ENCODE data around the gene ZNF613. TPM values are rescaled to one million over a fixed set of nuclear protein-coding genes. Genes with fewer than 3 reads are reported as not detected.
"Not testable (repeated sequence)": the region's sequence is repeated elsewhere in the genome, so short reads cannot be mapped to it uniquely, and the experiment has no call there.

The ZNF613 gene
- total RNA-seq, 1 donor from 2014 or later: 5.2 TPM

DNA sequence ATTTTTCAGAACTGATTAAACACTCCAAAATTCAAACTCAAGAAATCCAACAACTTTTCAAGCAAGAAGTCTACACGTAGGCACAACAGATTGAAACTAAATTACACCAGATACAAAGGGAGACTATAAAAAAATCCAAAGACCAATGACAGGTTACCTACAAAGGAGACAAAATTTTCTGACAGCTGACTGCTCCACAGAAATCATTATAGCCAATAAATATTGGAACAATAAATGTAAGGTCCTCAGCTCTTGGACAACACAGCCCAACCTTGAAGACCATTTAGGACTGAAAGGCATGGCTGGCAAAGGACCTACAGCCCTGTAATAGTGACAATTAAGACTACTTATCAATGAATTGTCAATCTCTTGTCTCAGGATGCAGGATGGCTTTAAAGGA lies 43.4 kb downstream of the ZNF613 start:
- Histone ChIP-seq H3K27ac (ENCODE audit: low read depth, low read length) (no peak overlapping the region), H3K9me3 (ENCODE audit: control insufficient read depth in 3 of 3, low read length in 3 of 3) (peaks cover 38 to 66% (median 39%) of the 10 kb centered on the region in 3 donors)

DNA sequence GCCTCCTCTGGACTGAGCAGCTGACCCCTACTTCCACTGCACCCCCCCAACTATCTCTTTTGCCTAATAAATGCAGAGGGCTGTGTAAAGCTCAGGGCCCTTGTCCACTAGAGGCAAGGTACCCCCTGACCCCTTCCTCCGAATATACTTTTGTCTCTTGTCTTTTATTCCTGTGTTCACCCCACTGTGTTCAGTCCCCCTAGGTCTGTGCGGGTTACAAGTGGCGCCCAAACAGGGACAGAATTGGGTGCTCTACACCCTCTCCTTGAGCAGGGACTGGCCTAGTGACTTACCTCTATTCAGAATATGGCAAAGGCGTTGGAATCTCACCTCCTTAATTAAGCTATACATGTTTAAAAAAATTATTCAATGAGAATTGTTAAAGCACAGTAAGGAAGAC lies 44.4 kb downstream of the ZNF613 start:
- peaks cover 70 to 78% (median 71%) of the 10 kb centered on the region in 3 donors for H3K36me3 ChIP-seq (ENCODE audit: control insufficient read depth in 3 of 3, insufficient read depth in 3 of 3, low read length in 3 of 3)

More for the DNA sequence above, 43.4 kb downstream of the ZNF613 start:
- no peaks in the 10 kb centered on the region for H3K4me1 ChIP-seq (ENCODE audit: control insufficient read depth in 3 of 3, insufficient read depth in 3 of 3, low read length in 3 of 3)
- H3K9ac ChIP-seq (ENCODE audit: low read depth in 1 of 3, low read length in 3 of 3): no peak overlapping the region
- peak overlapping the region in 1 of 3 donors; percentile 57 for H3K4me3 ChIP-seq (ENCODE audit: low read length in 3 of 3)
- H3K36me3 ChIP-seq (ENCODE audit: control insufficient read depth in 3 of 3, insufficient read depth in 3 of 3, low read length in 3 of 3): peaks cover 78 to 85% (median 80%) of the 10 kb centered on the region in 3 donors
- no peaks in the 10 kb centered on the region for H3K27me3 ChIP-seq (ENCODE audit: control insufficient read depth in 3 of 3, insufficient read depth in 3 of 3, low read length in 3 of 3)

DNA sequence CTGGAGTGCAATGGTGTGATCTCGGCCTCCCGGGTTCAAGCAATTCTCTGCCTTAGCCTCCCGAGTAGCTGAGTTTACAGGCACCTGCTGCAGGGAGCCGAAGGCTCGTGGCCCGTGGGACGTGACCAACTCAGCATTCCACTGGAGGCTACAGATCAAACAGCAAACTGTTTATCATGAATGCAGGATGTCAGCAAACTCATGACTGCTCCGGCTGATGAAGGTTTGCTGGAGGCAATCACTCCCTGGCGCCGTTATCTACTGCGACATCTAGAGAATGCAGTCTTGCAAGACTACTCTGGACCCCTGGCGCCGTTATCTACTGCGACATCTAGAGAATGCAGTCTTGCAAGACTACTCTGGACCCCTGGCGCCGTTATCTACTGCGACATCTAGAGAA lies 48.5 kb downstream of the ZNF613 start:
- H3K4me3 ChIP-seq (ENCODE audit: low read length in 3 of 3); H3K27me3 ChIP-seq (ENCODE audit: control insufficient read depth in 3 of 3, insufficient read depth in 3 of 3, low read length in 3 of 3); H3K9ac ChIP-seq (ENCODE audit: low read depth in 1 of 3, low read length in 3 of 3); H3K27ac ChIP-seq (ENCODE audit: low read depth, low read length); H3K4me1 ChIP-seq (ENCODE audit: control insufficient read depth in 3 of 3, insufficient read depth in 3 of 3, low read length in 3 of 3): not testable (repeated sequence)
- Histone ChIP-seq H3K36me3 (ENCODE audit: control insufficient read depth in 3 of 3, insufficient read depth in 3 of 3, low read length in 3 of 3) (peaks cover 45 to 53% (median 52%) of the 10 kb centered on the region in 3 donors), H3K9me3 (ENCODE audit: control insufficient read depth in 3 of 3, low read length in 3 of 3) (peaks cover 30 to 62% (median 40%) of the 10 kb centered on the region in 3 donors)

More for the DNA sequence above, 44.4 kb downstream of the ZNF613 start:
- Histone ChIP-seq H3K9ac (ENCODE audit: low read depth in 1 of 3, low read length in 3 of 3) (no peak overlapping the region), H3K4me1 (ENCODE audit: control insufficient read depth in 3 of 3, insufficient read depth in 3 of 3, low read length in 3 of 3) (no peaks in the 10 kb centered on the region), H3K27ac (ENCODE audit: low read depth, low read length) (no peak overlapping the region), H3K4me3 (ENCODE audit: low read length in 3 of 3) (peak overlapping the region in 2 of 3 donors; percentile 43 to 57), H3K9me3 (ENCODE audit: control insufficient read depth in 3 of 3, low read length in 3 of 3) (peaks cover 37 to 63% (median 42%) of the 10 kb centered on the region in 3 donors), H3K27me3 (ENCODE audit: control insufficient read depth in 3 of 3, insufficient read depth in 3 of 3, low read length in 3 of 3) (no peaks in the 10 kb centered on the region)

DNA sequence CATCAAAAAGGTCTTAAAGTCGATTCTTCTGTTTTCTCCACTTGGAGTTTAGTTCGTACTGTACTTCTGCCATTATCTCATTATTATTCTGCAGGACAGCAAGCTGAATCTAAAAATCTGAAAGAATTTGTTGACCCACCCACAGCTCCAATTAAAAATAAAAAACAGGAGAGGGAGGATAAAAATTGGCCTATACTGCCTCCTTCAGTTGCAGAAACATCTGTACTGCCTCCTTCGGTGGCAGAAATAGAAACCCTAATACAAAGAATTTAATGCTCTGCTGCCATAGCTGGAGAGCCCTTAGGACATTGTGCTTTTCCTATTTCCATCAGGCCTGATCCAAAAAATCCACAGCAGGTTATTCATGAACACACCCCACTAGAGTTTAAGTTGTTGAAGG lies 49.6 kb downstream of the ZNF613 start:
- H3K27ac ChIP-seq (ENCODE audit: low read depth, low read length): no peak overlapping the region
- H3K27me3 ChIP-seq (ENCODE audit: control insufficient read depth in 3 of 3, insufficient read depth in 3 of 3, low read length in 3 of 3): no peaks in the 10 kb centered on the region
- peaks cover 40 to 49% (median 45%) of the 10 kb centered on the region in 3 donors for H3K36me3 ChIP-seq (ENCODE audit: control insufficient read depth in 3 of 3, insufficient read depth in 3 of 3, low read length in 3 of 3)
- H3K9ac ChIP-seq (ENCODE audit: low read depth in 1 of 3, low read length in 3 of 3): no peak overlapping the region
- H3K4me3 ChIP-seq (ENCODE audit: low read length in 3 of 3): no peak overlapping the region
- H3K9me3 ChIP-seq (ENCODE audit: control insufficient read depth in 3 of 3, low read length in 3 of 3): peaks cover 20 to 53% (median 31%) of the 10 kb centered on the region in 3 donors
- no peaks in the 10 kb centered on the region for H3K4me1 ChIP-seq (ENCODE audit: control insufficient read depth in 3 of 3, insufficient read depth in 3 of 3, low read length in 3 of 3)

DNA sequence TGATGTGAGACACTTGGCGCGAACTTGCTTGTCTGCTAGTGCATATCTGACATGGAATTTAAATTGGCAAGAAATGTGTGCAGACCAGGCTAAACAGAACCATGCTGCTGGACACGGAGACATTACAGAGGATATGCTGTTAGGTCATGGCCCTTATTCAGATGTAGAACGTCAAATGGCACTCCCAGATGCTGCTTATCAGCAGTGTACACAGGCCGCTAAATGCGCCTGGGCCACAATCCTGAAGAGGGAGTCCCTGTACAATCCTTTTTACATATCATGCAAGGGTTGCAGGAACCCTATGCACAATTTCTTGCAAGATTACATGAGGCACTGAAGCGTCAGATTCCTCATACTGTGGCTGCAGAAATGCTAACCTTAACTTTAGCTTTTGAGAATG lies 50.1 kb downstream of the ZNF613 start:
- H3K4me3 ChIP-seq (ENCODE audit: low read length in 3 of 3): no peak overlapping the region
- H3K4me1 ChIP-seq (ENCODE audit: control insufficient read depth in 3 of 3, insufficient read depth in 3 of 3, low read length in 3 of 3): no peaks in the 10 kb centered on the region
- H3K27me3 ChIP-seq (ENCODE audit: control insufficient read depth in 3 of 3, insufficient read depth in 3 of 3, low read length in 3 of 3): no peaks in the 10 kb centered on the region
- H3K36me3 ChIP-seq (ENCODE audit: control insufficient read depth in 3 of 3, insufficient read depth in 3 of 3, low read length in 3 of 3): peaks cover 36 to 44% (median 43%) of the 10 kb centered on the region in 3 donors
- H3K9me3 ChIP-seq (ENCODE audit: control insufficient read depth in 3 of 3, low read length in 3 of 3): peaks cover 18 to 51% (median 28%) of the 10 kb centered on the region in 3 donors
- H3K27ac ChIP-seq (ENCODE audit: low read depth, low read length): no peak overlapping the region
- H3K9ac ChIP-seq (ENCODE audit: low read depth in 1 of 3, low read length in 3 of 3): no peak overlapping the region

DNA sequence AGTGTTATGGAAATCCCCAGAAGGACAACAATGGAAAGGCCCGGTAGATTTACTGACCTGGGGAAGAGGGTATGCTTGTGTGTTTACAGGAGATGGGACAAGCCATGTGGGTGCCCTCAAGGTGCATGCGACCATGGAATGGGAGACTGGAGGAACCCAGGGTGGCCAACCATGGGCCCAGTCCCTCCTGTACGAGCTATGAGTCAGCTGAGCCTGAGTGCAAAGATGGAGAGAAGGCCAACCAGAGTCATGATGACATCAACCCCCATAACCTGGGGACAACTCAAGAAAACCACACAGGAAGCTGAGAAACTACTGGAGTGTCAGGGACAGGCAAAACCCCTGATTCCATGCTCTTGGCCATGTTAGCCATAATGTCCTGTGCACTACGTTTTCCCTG lies 51.6 kb downstream of the ZNF613 start:
- Histone ChIP-seq H3K4me3 (ENCODE audit: low read length in 3 of 3) (peak overlapping the region in 2 of 3 donors; percentile 24 to 42), H3K27me3 (ENCODE audit: control insufficient read depth in 3 of 3, insufficient read depth in 3 of 3, low read length in 3 of 3) (no peaks in the 10 kb centered on the region), H3K9ac (ENCODE audit: low read depth in 1 of 3, low read length in 3 of 3) (no peak overlapping the region), H3K4me1 (ENCODE audit: control insufficient read depth in 3 of 3, insufficient read depth in 3 of 3, low read length in 3 of 3) (no peaks in the 10 kb centered on the region), H3K36me3 (ENCODE audit: control insufficient read depth in 3 of 3, insufficient read depth in 3 of 3, low read length in 3 of 3) (peaks cover 20 to 40% (median 29%) of the 10 kb centered on the region in 3 donors), H3K27ac (ENCODE audit: low read depth, low read length) (no peak overlapping the region), H3K9me3 (ENCODE audit: control insufficient read depth in 3 of 3, low read length in 3 of 3) (peaks cover 12 to 40% (median 20%) of the 10 kb centered on the region in 3 donors)

DNA sequence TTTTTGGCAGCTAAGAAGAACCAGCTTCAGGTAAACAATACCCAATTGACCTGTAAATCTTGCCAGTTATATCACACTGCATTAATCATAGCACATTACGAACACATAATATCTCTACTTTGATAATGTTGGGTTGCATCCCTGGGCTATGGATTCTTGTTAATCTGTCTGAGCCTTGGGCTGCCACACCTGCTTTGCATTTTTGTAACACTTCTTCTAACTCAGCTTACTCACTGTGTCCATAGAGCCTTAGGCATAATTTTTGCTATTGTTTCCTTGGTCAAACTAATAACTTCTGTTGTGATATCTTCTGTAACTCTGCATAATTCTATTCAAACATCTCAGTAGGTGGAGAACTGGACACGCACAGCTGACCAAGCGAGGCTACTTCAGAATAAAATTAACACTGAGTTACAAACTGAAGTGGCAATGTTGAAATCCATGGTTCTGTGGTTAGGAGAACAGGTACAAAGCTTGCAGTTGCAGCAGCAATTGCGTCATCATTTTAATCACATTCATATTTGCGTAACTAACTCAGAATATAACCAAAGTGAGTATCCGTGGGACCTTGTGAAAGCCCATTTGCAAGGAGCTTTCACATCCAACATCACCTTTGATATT lies 53.0 kb downstream of the ZNF613 start:
- H3K27ac ChIP-seq (ENCODE audit: low read depth, low read length): no peak overlapping the region
- peaks cover 14 to 30% (median 20%) of the 10 kb centered on the region in 3 donors for H3K36me3 ChIP-seq (ENCODE audit: control insufficient read depth in 3 of 3, insufficient read depth in 3 of 3, low read length in 3 of 3)
- peaks cover 0 to 1% (median 0%) of the 10 kb centered on the region in 3 donors for H3K4me1 ChIP-seq (ENCODE audit: control insufficient read depth in 3 of 3, insufficient read depth in 3 of 3, low read length in 3 of 3)
- H3K4me3 ChIP-seq (ENCODE audit: low read length in 3 of 3): no peak overlapping the region
- peaks cover 9 to 28% (median 15%) of the 10 kb centered on the region in 3 donors for H3K9me3 ChIP-seq (ENCODE audit: control insufficient read depth in 3 of 3, low read length in 3 of 3)
- no peaks in the 10 kb centered on the region for H3K27me3 ChIP-seq (ENCODE audit: control insufficient read depth in 3 of 3, insufficient read depth in 3 of 3, low read length in 3 of 3)
- H3K9ac ChIP-seq (ENCODE audit: low read depth in 1 of 3, low read length in 3 of 3): no peak overlapping the region

DNA sequence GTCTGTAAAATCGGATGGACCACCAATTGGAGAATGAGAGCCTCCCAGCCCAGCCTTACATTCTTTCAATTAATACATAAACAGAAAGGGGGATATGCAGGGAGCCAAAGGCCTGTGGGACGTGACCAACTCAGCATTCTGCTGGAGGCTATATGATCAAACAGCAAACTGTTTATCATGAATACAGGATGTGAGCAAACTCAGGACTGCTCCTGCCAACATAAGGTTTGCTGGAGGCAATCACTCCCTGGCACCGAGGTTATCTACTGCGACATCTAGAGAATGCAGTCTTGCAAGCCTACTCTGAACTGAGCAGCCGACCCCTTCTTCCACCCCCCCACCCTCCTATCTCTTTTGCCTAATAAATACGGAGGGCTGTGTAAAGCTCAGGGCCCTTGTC lies 53.7 kb downstream of the ZNF613 start:
- Histone ChIP-seq H3K9me3 (ENCODE audit: control insufficient read depth in 3 of 3, low read length in 3 of 3) (peaks cover 9 to 28% (median 17%) of the 10 kb centered on the region in 3 donors), H3K36me3 (ENCODE audit: control insufficient read depth in 3 of 3, insufficient read depth in 3 of 3, low read length in 3 of 3) (peaks cover 14 to 28% (median 18%) of the 10 kb centered on the region in 3 donors)
- H3K4me3 ChIP-seq (ENCODE audit: low read length in 3 of 3); H3K9ac ChIP-seq (ENCODE audit: low read depth in 1 of 3, low read length in 3 of 3); H3K27me3 ChIP-seq (ENCODE audit: control insufficient read depth in 3 of 3, insufficient read depth in 3 of 3, low read length in 3 of 3); H3K27ac ChIP-seq (ENCODE audit: low read depth, low read length); H3K4me1 ChIP-seq (ENCODE audit: control insufficient read depth in 3 of 3, insufficient read depth in 3 of 3, low read length in 3 of 3): not testable (repeated sequence)

DNA sequence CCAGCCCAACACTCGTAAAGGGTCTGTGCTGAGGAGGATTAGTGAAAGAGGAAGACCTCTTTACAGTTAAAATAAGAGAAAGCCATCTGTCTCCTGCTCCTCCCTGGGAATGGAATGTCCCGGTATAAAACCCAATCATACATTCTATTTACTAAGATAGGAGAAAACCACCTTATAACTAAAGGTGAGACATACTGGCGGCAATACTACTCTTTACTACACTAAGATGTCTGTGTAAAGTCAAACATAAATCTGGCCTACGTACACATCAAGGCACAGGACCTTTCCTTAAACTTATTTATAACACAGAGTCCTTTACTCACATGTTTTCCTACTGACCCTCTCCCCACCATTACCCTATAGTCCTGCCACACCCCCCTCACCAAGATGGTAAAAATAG lies 56.1 kb downstream of the ZNF613 start:
- H3K27ac ChIP-seq (ENCODE audit: low read depth, low read length): no peak overlapping the region
- no peaks in the 10 kb centered on the region for H3K27me3 ChIP-seq (ENCODE audit: control insufficient read depth in 3 of 3, insufficient read depth in 3 of 3, low read length in 3 of 3)
- H3K9ac ChIP-seq (ENCODE audit: low read depth in 1 of 3, low read length in 3 of 3): no peak overlapping the region
- peaks cover 10 to 16% (median 11%) of the 10 kb centered on the region in 3 donors for H3K9me3 ChIP-seq (ENCODE audit: control insufficient read depth in 3 of 3, low read length in 3 of 3)
- H3K4me1 ChIP-seq (ENCODE audit: control insufficient read depth in 3 of 3, insufficient read depth in 3 of 3, low read length in 3 of 3): peaks cover 0 to 12% (median 3%) of the 10 kb centered on the region in 3 donors
- peaks cover 12 to 23% (median 17%) of the 10 kb centered on the region in 3 donors for H3K36me3 ChIP-seq (ENCODE audit: control insufficient read depth in 3 of 3, insufficient read depth in 3 of 3, low read length in 3 of 3)
- no peak overlapping the region for H3K4me3 ChIP-seq (ENCODE audit: low read length in 3 of 3)

Data from skeletal muscle tissue (tissue), 4 donors.